Gastroesophageal sphincter (tissue), 2 donors: ENCODE data around the gene KRT82.

ENCODE experiments used
- EP300 ChIP-seq: sonication (generic); formaldehyde crosslinking; IDR thresholded peaks from one replicate; pipeline ENCODE4 v1.6.1; 2017; ENCODE audit warnings: antibody characterized with exemption, mild to moderate bottlenecking
- POLR2AphosphoS5 ChIP-seq: sonication (generic); formaldehyde crosslinking; IDR thresholded peaks from one replicate; pipeline ENCODE4 v1.6.1; 2017; ENCODE audit warnings: antibody characterized with exemption

DNA sequence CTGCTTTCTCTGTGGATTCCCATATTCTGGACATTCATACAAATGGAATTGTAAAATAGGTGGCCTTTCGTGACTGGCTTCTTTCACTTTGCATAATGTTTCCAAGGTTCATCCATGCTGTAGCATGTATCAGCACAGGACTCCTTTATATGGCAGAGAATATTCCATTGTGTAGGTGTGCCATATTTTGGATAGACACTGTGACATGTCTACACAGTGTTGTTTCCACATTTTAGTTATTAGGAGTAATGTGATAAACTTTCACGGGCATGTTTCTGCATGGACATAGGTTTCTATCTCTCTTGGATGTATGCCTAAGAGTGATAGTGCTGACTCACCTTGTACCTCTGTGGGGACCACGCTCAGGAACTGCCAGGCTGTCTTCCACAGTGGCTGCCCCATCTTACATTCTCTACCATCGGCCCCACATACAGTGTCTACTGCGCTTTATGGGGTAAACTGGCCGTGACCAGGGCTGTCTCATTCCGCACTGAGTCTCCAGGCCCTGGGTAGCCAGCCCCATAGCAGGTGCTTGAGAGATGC lies 13.6 kb downstream of the KRT82 start:
- no peak for TF ChIP-seq EP300
- no peak for TF ChIP-seq POLR2AphosphoS5
